Testis (tissue), 5 donors: ENCODE measurements around the gene PRR27. TPM values are rescaled to one million over a fixed set of nuclear protein-coding genes. Genes with fewer than 3 reads are reported as not detected.

Experiments used
- DNase-seq: peaks from one replicate; pipeline ENCODE4 v3.0.0-alpha.2; 2019
- H3K27ac ChIP-seq, 2 donors: fragments of 200-600 bp; sonication (generic); one replicate each; pipeline ENCODE4 v1.5.1; 2019
- H3K27me3 ChIP-seq: fragments of 200-600 bp; sonication (generic); one replicate; pipeline ENCODE4 v1.5.1; 2019
- H3K36me3 ChIP-seq: fragments of 200-600 bp; sonication (generic); one replicate; pipeline ENCODE4 v1.5.1; 2017; ENCODE audit warnings: low read depth; ENCODE audit errors: missing control alignments
- H3K4me1 ChIP-seq: fragments of 200-600 bp; sonication (generic); one replicate; pipeline ENCODE4 v1.5.1; 2019
- H3K4me3 ChIP-seq, 2 donors: fragments of 200-600 bp; sonication (generic); one replicate each; pipeline ENCODE4 v1.5.1; 2017 to 2019
- H3K9me3 ChIP-seq: fragments of 200-600 bp; sonication (generic); one replicate; pipeline ENCODE4 v1.5.1; 2017
- CTCF ChIP-seq, 3 experiments: fragments of 450-650 bp in 2 of 3; fragments of 200-600 bp in 1 of 3; sonication (generic) in 1 of 3; IDR thresholded peaks; one replicate each; pipeline ENCODE4 v1.5.1; 2016 to 2019; ENCODE audit warnings: antibody characterized with exemption in 3 of 3, mild to moderate bottlenecking in 2 of 3, moderate library complexity in 1 of 3
- POLR2A ChIP-seq: fragments of 450-650 bp; IDR thresholded peaks from one replicate; pipeline ENCODE4 v1.6.1; 2017; ENCODE audit warnings: antibody characterized with exemption, mild to moderate bottlenecking, moderate library complexity
- WGBS, 2 donors: methylation state at CpG; one replicate each; pipeline ENCODE4 v1.1.5; 2018; 5-methylcytosine and 5-hydroxymethylcytosine counted together
- intact Hi-C: fragments of 100-400 bp; cut with DNase I; formaldehyde crosslinking; loops from one replicate; pipeline ENCODE4 v1.15.1; 2023; ENCODE audit warnings: low total_unique reads
- long read RNA-seq, 2 donors: transcript quantifications; one replicate each; lab custom pipeline, GENCODE V29; 2026
- polyA plus RNA-seq: library from polyadenylated mRNA; stranded (reverse); fragments of 350-450 nt; fragmentation: Illumina TruSeq; extraction: RNeasy Lipid Tissue Mini Kit (QIAGEN cat#74804); gene quantifications from one replicate; pipeline ENCODE4 v1.2.3, GENCODE V29; 2014; ENCODE audit warnings: low read depth, low replicate concordance; ENCODE audit not compliant: insufficient read depth
- total RNA-seq, 2 donors: library from RNA; depleted of rRNA; stranded (reverse); fragments of >200 nt; gene quantifications; one replicate each; pipeline ENCODE4 v1.2.3, GENCODE V29; 2016

PRR27 gene
- 1 to 10 TPM in 1 of 2 donors, under 1 TPM in 1; 0.87 to 2.2 TPM for total RNA-seq
- polyA plus RNA-seq, result 3.5 TPM
- long read RNA-seq, donor 1, result 0 reads
- long read RNA-seq, donor 2, result 0 reads

GRCh38 chr4:70153937-70154336 lies at the start of gene PRR27:
TSS of gene PRR27 (plus strand) at chr4:70154237. CDS start at chr4:70154376, 139 bp downstream.
- Histone ChIP-seq H3K4me3 (no peak within 1 kb of the TSS), H3K27me3 (no peaks in the 10 kb centered on the region), H3K27ac (no peak within 1 kb of the TSS), H3K9me3 (no peaks in the 10 kb centered on the region), H3K36me3 (no peaks in the 10 kb centered on the region), H3K4me1 (no peaks in the 10 kb centered on the region)
- WGBS, 2 donors, result 87 to 93% methylated on average over 3 of the region's 3 CpGs
- no peak for TF ChIP-seq CTCF (IDR thresholded peaks at IDR 0.05)
- TF ChIP-seq POLR2A, result no peak
- intact Hi-C loops, result no loop called here
- no peak for DNase-seq

- intact Hi-C loops, result no loop called here
- Histone ChIP-seq H3K9me3 (no peaks in the 10 kb centered on the region), H3K36me3 (no peaks in the 10 kb centered on the region), H3K27ac (no peak overlapping the region), H3K4me1 (no peaks in the 10 kb centered on the region), H3K4me3 (no peak overlapping the region), H3K27me3 (no peaks in the 10 kb centered on the region)
- no peak for DNase-seq
- TF ChIP-seq CTCF (IDR thresholded peaks at IDR 0.05), result no peak
Measured at GRCh38 chr4:70110917-70111316, 43.1 kb upstream of the PRR27 start.

- no peaks in the 10 kb centered on the region for H3K27me3 ChIP-seq
- no peak for DNase-seq
- no peak overlapping the region for H3K27ac ChIP-seq
- 87 to 98% methylated on average over 1 of the region's 1 CpG for WGBS, 2 donors
- H3K4me1 ChIP-seq, result no peaks in the 10 kb centered on the region
- TF ChIP-seq CTCF (IDR thresholded peaks at IDR 0.05) (no peak), POLR2A (no peak)
- no peaks in the 10 kb centered on the region for H3K36me3 ChIP-seq
- H3K4me3 ChIP-seq, result no peak overlapping the region
- no peaks in the 10 kb centered on the region for H3K9me3 ChIP-seq
- intact Hi-C loops, result no loop called here
Measured at GRCh38 chr4:70113656-70114055, 40.4 kb upstream of the PRR27 start.

GRCh38 chr4:70114096-70114495 lies 39.9 kb upstream of the PRR27 start:
- intact Hi-C loops, result no loop called here
- no peaks in the 10 kb centered on the region for H3K36me3 ChIP-seq
- no peak overlapping the region for H3K27ac ChIP-seq
- WGBS, 2 donors, result 62 to 71% methylated on average over 2 of the region's 2 CpGs
- TF ChIP-seq POLR2A, result no peak
- no peak for TF ChIP-seq CTCF (IDR thresholded peaks at IDR 0.05)
- H3K4me1 ChIP-seq, result no peaks in the 10 kb centered on the region
- no peaks in the 10 kb centered on the region for H3K9me3 ChIP-seq
- H3K4me3 ChIP-seq, result no peak overlapping the region
- no peaks in the 10 kb centered on the region for H3K27me3 ChIP-seq
- no peak for DNase-seq

GRCh38 chr4:70120323-70120722 lies 33.7 kb upstream of the PRR27 start:
- no peak overlapping the region for H3K27ac ChIP-seq
- TF ChIP-seq POLR2A, result no peak
- no peak for TF ChIP-seq CTCF (IDR thresholded peaks at IDR 0.05)
- no peaks in the 10 kb centered on the region for H3K36me3 ChIP-seq
- DNase-seq, result no peak
- no peaks in the 10 kb centered on the region for H3K27me3 ChIP-seq
- no peak overlapping the region for H3K4me3 ChIP-seq
- intact Hi-C loops, result no loop called here
- H3K9me3 ChIP-seq, result no peaks in the 10 kb centered on the region
- 88 to 91% methylated on average over 1 of the region's 1 CpG for WGBS, 2 donors
- no peaks in the 10 kb centered on the region for H3K4me1 ChIP-seq
